Stimulated activated memory B cell treated with anti-CD40 and anti-IgM and Interleukin-4, amounts not matched to agents 10 μg/mL and 1 μg/mL and 100 μg/mL, for 72 hours (primary cell): ENCODE data around the gene TSHZ2.
A peak's percentile ranks its signal among the peaks of the same experiment; 100 is the strongest.

ENCODE experiments used
- ATAC-seq: fragments of 150-1000 bp; cut with Tn5 transposase; 2 replicates; pipeline ENCODE4 v1.10.0; 2021
- H3K27ac Mint-ChIP-seq: one replicate; pipeline ENCODE4 v1.8.0; 2022; ENCODE audit warnings: mild to moderate bottlenecking, mixed read lengths
- H3K27me3 Mint-ChIP-seq: one replicate; pipeline ENCODE4 v1.8.0; 2022; ENCODE audit warnings: mixed read lengths
- H3K36me3 Mint-ChIP-seq: one replicate; pipeline ENCODE4 v1.8.0; 2022; ENCODE audit warnings: mixed read lengths
- H3K4me1 Mint-ChIP-seq: one replicate; pipeline ENCODE4 v1.8.0; 2022; ENCODE audit warnings: mixed read lengths
- H3K4me3 Mint-ChIP-seq: one replicate; pipeline ENCODE4 v1.8.0; 2022; ENCODE audit warnings: mild to moderate bottlenecking, moderate library complexity, mixed read lengths
- H3K9me3 Mint-ChIP-seq: one replicate; pipeline ENCODE4 v1.8.0; 2022; ENCODE audit warnings: mixed read lengths

The TSHZ2 gene

DNA sequence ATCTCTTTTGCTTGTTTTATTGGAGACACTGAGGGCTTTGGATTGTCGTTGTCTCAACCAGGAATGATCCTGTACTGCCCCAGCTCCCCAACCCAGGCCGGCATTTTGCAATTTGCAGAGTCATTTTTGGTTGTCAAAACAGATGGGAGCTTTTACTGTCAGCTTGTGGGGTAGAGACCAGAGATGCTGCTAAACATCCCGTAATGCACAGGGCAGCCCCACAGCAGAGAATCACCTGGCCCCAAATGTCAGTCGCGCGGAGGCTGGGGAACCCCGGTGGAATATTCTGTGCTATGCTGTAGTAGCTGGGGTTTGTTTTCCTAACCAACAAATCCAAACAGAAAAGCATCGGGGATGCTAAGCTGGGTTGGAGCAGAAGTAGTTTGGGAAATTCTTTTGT is 99.7 kb downstream of the TSHZ2 start:
- peak; percentile 12 for ATAC-seq
- Mint-ChIP-seq H3K27ac (peak overlapping the region; percentile 44), H3K4me3 (no peak overlapping the region), H3K9me3 (peaks cover 16% of the 10 kb centered on the region), H3K36me3 (no peaks in the 10 kb centered on the region), H3K27me3 (peaks cover 18% of the 10 kb centered on the region), H3K4me1 (peaks cover 6% of the 10 kb centered on the region)

GRCh38 chr20:53072923-53073579 is 100.9 kb downstream of the TSHZ2 start:
- Mint-ChIP-seq H3K27me3 (peaks cover 14% of the 10 kb centered on the region), H3K4me1 (peaks cover 6% of the 10 kb centered on the region), H3K4me3 (no peak overlapping the region), H3K36me3 (no peaks in the 10 kb centered on the region), H3K9me3 (peaks cover 10% of the 10 kb centered on the region), H3K27ac (no peak overlapping the region)
- no peak for ATAC-seq

DNA sequence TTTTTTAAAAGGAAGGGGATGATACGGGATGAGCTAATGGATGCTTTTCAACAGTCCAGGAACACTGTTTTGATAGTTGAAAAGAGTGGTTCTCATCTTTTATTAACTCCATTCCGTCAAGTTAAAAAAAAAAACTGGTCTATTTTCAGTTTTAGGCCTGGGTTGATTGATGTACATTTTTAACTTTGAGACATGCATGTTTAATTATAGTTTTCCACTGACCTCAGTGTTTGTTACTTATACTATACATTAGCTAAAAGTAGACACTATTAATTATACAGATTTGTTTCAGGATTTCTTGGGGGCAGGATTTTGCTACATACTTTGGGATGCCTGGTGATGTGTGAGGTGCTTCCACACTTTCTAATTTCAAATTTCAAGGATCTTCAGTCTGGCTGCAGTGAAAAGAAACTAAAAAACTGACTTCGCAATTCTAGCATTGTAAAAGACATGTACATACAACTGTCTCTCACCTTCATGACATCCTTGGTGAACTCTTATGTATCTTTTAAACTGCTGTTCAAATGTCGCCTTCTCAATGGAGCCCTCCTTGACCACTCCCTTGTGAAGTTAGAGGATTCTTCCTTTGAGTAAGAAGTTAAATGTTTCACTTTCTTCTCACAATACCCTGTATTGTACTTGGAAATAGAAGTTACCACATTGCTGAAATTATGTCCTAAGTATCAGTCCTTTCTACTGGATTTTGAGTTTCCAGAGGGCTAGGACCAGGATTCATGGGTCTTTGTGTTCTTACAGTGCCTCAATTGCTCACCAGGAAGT is 101.7 kb downstream of the TSHZ2 start:
- no peak overlapping the region for H3K27ac Mint-ChIP-seq
- H3K4me3 Mint-ChIP-seq: no peak overlapping the region
- no peak for ATAC-seq
- peaks cover 14% of the 10 kb centered on the region for H3K27me3 Mint-ChIP-seq
- H3K4me1 Mint-ChIP-seq: peaks cover 6% of the 10 kb centered on the region
- H3K36me3 Mint-ChIP-seq: no peaks in the 10 kb centered on the region
- peaks cover 7% of the 10 kb centered on the region for H3K9me3 Mint-ChIP-seq

GRCh38 chr20:53074811-53075314 is 102.7 kb downstream of the TSHZ2 start:
- peaks cover 14% of the 10 kb centered on the region for H3K27me3 Mint-ChIP-seq
- H3K9me3 Mint-ChIP-seq: peaks cover 7% of the 10 kb centered on the region
- H3K27ac Mint-ChIP-seq: no peak overlapping the region
- no peaks in the 10 kb centered on the region for H3K36me3 Mint-ChIP-seq
- H3K4me1 Mint-ChIP-seq: peaks cover 6% of the 10 kb centered on the region
- H3K4me3 Mint-ChIP-seq: no peak overlapping the region
- ATAC-seq: no peak

DNA sequence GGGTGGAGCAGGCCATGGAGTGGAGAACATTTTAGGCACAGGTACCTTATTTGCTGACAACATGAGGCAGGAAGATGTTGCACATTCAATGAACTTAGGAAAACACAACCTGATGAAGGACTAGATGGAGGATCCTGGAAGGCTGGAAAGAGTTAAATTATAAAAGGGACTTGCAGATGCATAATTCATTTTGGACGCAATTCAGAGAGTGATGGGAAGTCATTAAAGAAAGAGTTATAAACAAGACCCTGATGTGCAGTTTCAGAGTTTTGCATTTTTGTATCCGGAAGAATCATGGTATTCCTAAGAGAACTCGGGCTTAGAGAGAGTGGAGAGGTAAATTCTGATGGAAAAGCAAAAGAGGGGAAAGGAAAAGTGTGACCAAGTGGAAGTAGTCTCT is 104.5 kb downstream of the TSHZ2 start:
- no peak overlapping the region for H3K27ac Mint-ChIP-seq
- no peak overlapping the region for H3K4me3 Mint-ChIP-seq
- peaks cover 7% of the 10 kb centered on the region for H3K9me3 Mint-ChIP-seq
- peaks cover under 1% of the 10 kb centered on the region for H3K4me1 Mint-ChIP-seq
- ATAC-seq: no peak
- peaks cover 14% of the 10 kb centered on the region for H3K27me3 Mint-ChIP-seq
- H3K36me3 Mint-ChIP-seq: no peaks in the 10 kb centered on the region

GRCh38 chr20:53077373-53078205 is 105.4 kb downstream of the TSHZ2 start:
- peak; percentile 82 for ATAC-seq
- no peak overlapping the region for H3K27ac Mint-ChIP-seq
- H3K27me3 Mint-ChIP-seq: peaks cover 11% of the 10 kb centered on the region
- peaks cover 7% of the 10 kb centered on the region for H3K9me3 Mint-ChIP-seq
- H3K36me3 Mint-ChIP-seq: no peaks in the 10 kb centered on the region
- no peak overlapping the region for H3K4me3 Mint-ChIP-seq
- no peaks in the 10 kb centered on the region for H3K4me1 Mint-ChIP-seq

- Mint-ChIP-seq H3K4me1 (no peaks in the 10 kb centered on the region), H3K9me3 (no peaks in the 10 kb centered on the region)
Observed at GRCh38 chr20:53078761-53079160, 106.6 kb downstream of the TSHZ2 start.

DNA sequence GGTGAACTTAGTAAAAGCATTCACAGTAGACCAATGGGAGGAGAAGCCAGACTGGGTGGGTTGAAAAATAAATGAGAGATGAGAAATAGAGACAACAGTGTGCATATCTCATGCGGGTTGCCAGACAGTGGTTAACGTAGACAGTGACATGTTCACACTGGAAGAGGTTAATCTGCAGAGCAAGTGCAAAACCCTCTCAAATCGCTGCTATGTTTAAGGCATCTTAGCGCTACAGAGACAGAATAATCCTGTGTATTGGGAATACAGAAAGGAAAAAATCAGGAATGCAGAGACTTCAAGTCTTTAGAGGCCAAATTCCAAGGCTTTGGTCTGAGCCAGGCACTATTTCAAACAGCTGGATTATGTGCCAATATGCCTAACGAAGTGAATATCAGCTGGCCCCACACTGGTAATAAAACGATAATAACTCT is 107.1 kb downstream of the TSHZ2 start:
- Mint-ChIP-seq H3K9me3 (no peaks in the 10 kb centered on the region), H3K27me3 (no peaks in the 10 kb centered on the region), H3K4me3 (no peak overlapping the region), H3K36me3 (no peaks in the 10 kb centered on the region), H3K4me1 (no peaks in the 10 kb centered on the region), H3K27ac (no peak overlapping the region)
- no peak for ATAC-seq

More at GRCh38 chr20:53078761-53079160, 106.6 kb downstream of the TSHZ2 start:
- Mint-ChIP-seq H3K27ac (no peak overlapping the region), H3K36me3 (no peaks in the 10 kb centered on the region), H3K27me3 (no peaks in the 10 kb centered on the region), H3K4me3 (no peak overlapping the region)
- ATAC-seq: no peak

GRCh38 chr20:53079828-53080686 is 107.9 kb downstream of the TSHZ2 start:
- H3K27ac Mint-ChIP-seq: no peak overlapping the region
- no peak overlapping the region for H3K4me3 Mint-ChIP-seq
- ATAC-seq: no peak

GRCh38 chr20:53080687-53080962 is 108.5 kb downstream of the TSHZ2 start:
- Mint-ChIP-seq H3K27ac (no peak overlapping the region), H3K4me1 (peaks cover 8% of the 10 kb centered on the region), H3K36me3 (no peaks in the 10 kb centered on the region), H3K9me3 (no peaks in the 10 kb centered on the region), H3K4me3 (no peak overlapping the region), H3K27me3 (no peaks in the 10 kb centered on the region)
- no peak for ATAC-seq

More at GRCh38 chr20:53079828-53080686, 107.9 kb downstream of the TSHZ2 start:
- no peaks in the 10 kb centered on the region for H3K27me3 Mint-ChIP-seq
- no peaks in the 10 kb centered on the region for H3K9me3 Mint-ChIP-seq
- peaks cover 3% of the 10 kb centered on the region for H3K4me1 Mint-ChIP-seq
- H3K36me3 Mint-ChIP-seq: no peaks in the 10 kb centered on the region

GRCh38 chr20:53080969-53081871 is 109.1 kb downstream of the TSHZ2 start:
- Mint-ChIP-seq H3K4me1 (peaks cover 14% of the 10 kb centered on the region), H3K27me3 (no peaks in the 10 kb centered on the region), H3K36me3 (no peaks in the 10 kb centered on the region), H3K9me3 (no peaks in the 10 kb centered on the region), H3K4me3 (no peak overlapping the region), H3K27ac (no peak overlapping the region)
- ATAC-seq: no peak

- no peaks in the 10 kb centered on the region for H3K27me3 Mint-ChIP-seq
Observed at GRCh38 chr20:53081916-53082863, 110.0 kb downstream of the TSHZ2 start.

DNA sequence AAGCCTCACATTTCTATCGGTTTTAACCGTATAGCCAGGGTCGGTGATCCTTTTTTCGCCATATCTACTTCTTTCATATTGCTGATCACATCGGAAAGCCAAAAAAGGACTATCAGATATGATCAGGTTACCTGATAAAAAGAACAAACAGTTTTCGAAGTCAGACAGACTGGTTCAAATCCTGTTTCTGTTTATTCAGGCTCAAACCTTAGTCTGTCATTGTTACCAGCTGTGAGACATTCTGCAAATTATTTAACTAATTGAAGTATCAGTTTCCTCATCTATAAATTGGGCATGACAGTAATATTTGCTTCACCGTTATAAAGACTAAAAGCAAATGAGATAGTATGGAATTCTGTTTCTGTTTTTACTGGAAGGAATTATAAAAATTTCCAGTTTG is 111.3 kb downstream of the TSHZ2 start:
- H3K27ac Mint-ChIP-seq: no peak overlapping the region

More at GRCh38 chr20:53081916-53082863, 110.0 kb downstream of the TSHZ2 start:
- no peaks in the 10 kb centered on the region for H3K9me3 Mint-ChIP-seq
- ATAC-seq: no peak
- no peak overlapping the region for H3K27ac Mint-ChIP-seq
- no peaks in the 10 kb centered on the region for H3K36me3 Mint-ChIP-seq
- H3K4me1 Mint-ChIP-seq: peaks cover 14% of the 10 kb centered on the region
- H3K4me3 Mint-ChIP-seq: no peak overlapping the region

More for the DNA sequence above, 111.3 kb downstream of the TSHZ2 start:
- no peak for ATAC-seq
- H3K9me3 Mint-ChIP-seq: no peaks in the 10 kb centered on the region
- H3K4me1 Mint-ChIP-seq: peaks cover 14% of the 10 kb centered on the region
- no peak overlapping the region for H3K4me3 Mint-ChIP-seq
- no peaks in the 10 kb centered on the region for H3K27me3 Mint-ChIP-seq
- no peaks in the 10 kb centered on the region for H3K36me3 Mint-ChIP-seq
